ENCODE measurements around the gene FAM124B.
"Not testable (repeated sequence)": the region's sequence is repeated elsewhere in the genome, so short reads cannot be mapped to it uniquely, and the experiment has no call there.

FAM124B gene

GRCh38 chr2:224392545-224392944 lies 9.4 kb downstream of the FAM124B start:
- in situ Hi-C loops (cut with HindIII; ENCODE audit: low pct_ligation_motif_present, low pct_unique_long_range_greater_than_20kb, low sequenced_read_pairs), result no loop called here
- no peak for DNase-seq

- no peak for DNase-seq
- in situ Hi-C loops (cut with HindIII; ENCODE audit: low pct_ligation_motif_present, low pct_unique_long_range_greater_than_20kb, low sequenced_read_pairs), result no loop called here
Measured at GRCh38 chr2:224389317-224389716, 12.6 kb downstream of the FAM124B start.

GRCh38 chr2:224386876-224387275 lies 15.0 kb downstream of the FAM124B start:
- in situ Hi-C loops (cut with HindIII; ENCODE audit: low pct_ligation_motif_present, low pct_unique_long_range_greater_than_20kb, low sequenced_read_pairs), result no loop called here
- DNase-seq, result no peak

GRCh38 chr2:224382973-224383555 lies 18.8 kb downstream of the FAM124B start:
- in situ Hi-C loops (cut with HindIII; ENCODE audit: low pct_ligation_motif_present, low pct_unique_long_range_greater_than_20kb, low sequenced_read_pairs), result no loop called here
- no peak for DNase-seq

- in situ Hi-C loops (cut with HindIII; ENCODE audit: low pct_ligation_motif_present, low pct_unique_long_range_greater_than_20kb, low sequenced_read_pairs); DNase-seq: not testable (repeated sequence)
Measured at GRCh38 chr2:224382280-224382647, 19.6 kb downstream of the FAM124B start.

GRCh38 chr2:224381521-224382279 lies 20.2 kb downstream of the FAM124B start:
- DNase-seq, result no peak
- in situ Hi-C loops (cut with HindIII; ENCODE audit: low pct_ligation_motif_present, low pct_unique_long_range_greater_than_20kb, low sequenced_read_pairs), result no loop called here

GRCh38 chr2:224379986-224380385 lies 21.9 kb downstream of the FAM124B start:
- in situ Hi-C loops (cut with HindIII; ENCODE audit: low pct_ligation_motif_present, low pct_unique_long_range_greater_than_20kb, low sequenced_read_pairs), result no loop called here
- DNase-seq, result no peak

- in situ Hi-C loops (cut with HindIII; ENCODE audit: low pct_ligation_motif_present, low pct_unique_long_range_greater_than_20kb, low sequenced_read_pairs), result no loop called here
- no peak for DNase-seq
Measured at GRCh38 chr2:224379172-224379571, 22.7 kb downstream of the FAM124B start.

- no peak for DNase-seq
- in situ Hi-C loops (cut with HindIII; ENCODE audit: low pct_ligation_motif_present, low pct_unique_long_range_greater_than_20kb, low sequenced_read_pairs), result no loop called here
Measured at GRCh38 chr2:224378701-224379097, 23.2 kb downstream of the FAM124B start.

- in situ Hi-C loops (cut with HindIII; ENCODE audit: low pct_ligation_motif_present, low pct_unique_long_range_greater_than_20kb, low sequenced_read_pairs), result no loop called here
- DNase-seq, result no peak
Measured at GRCh38 chr2:224377751-224378700, 23.9 kb downstream of the FAM124B start.

GRCh38 chr2:224372641-224373040 lies 29.3 kb downstream of the FAM124B start:
- DNase-seq, result no peak
- in situ Hi-C loops (cut with HindIII; ENCODE audit: low pct_ligation_motif_present, low pct_unique_long_range_greater_than_20kb, low sequenced_read_pairs), result no loop called here

- in situ Hi-C loops (cut with HindIII; ENCODE audit: low pct_ligation_motif_present, low pct_unique_long_range_greater_than_20kb, low sequenced_read_pairs), result no loop called here
- peak; percentile 57 for DNase-seq
Measured at GRCh38 chr2:224369028-224369632, 32.8 kb downstream of the FAM124B start.

- DNase-seq, result no peak
- in situ Hi-C loops (cut with HindIII; ENCODE audit: low pct_ligation_motif_present, low pct_unique_long_range_greater_than_20kb, low sequenced_read_pairs), result no loop called here
Measured at GRCh38 chr2:224366267-224366844, 35.6 kb downstream of the FAM124B start.

GRCh38 chr2:224365331-224365730 lies 36.6 kb downstream of the FAM124B start:
- DNase-seq, result no peak
- in situ Hi-C loops (cut with HindIII; ENCODE audit: low pct_ligation_motif_present, low pct_unique_long_range_greater_than_20kb, low sequenced_read_pairs), result no loop called here

GRCh38 chr2:224363281-224363680 lies 38.6 kb downstream of the FAM124B start:
- in situ Hi-C loops (cut with HindIII; ENCODE audit: low pct_ligation_motif_present, low pct_unique_long_range_greater_than_20kb, low sequenced_read_pairs), result no loop called here
- no peak for DNase-seq

- in situ Hi-C loops (cut with HindIII; ENCODE audit: low pct_ligation_motif_present, low pct_unique_long_range_greater_than_20kb, low sequenced_read_pairs), result no loop called here
- DNase-seq, result no peak
Measured at GRCh38 chr2:224362094-224362493, 39.8 kb downstream of the FAM124B start.

GRCh38 chr2:224360801-224361251 lies 41.1 kb downstream of the FAM124B start:
- DNase-seq, result no peak
- in situ Hi-C loops (cut with HindIII; ENCODE audit: low pct_ligation_motif_present, low pct_unique_long_range_greater_than_20kb, low sequenced_read_pairs), result no loop called here

- in situ Hi-C loops (cut with HindIII; ENCODE audit: low pct_ligation_motif_present, low pct_unique_long_range_greater_than_20kb, low sequenced_read_pairs), result no loop called here
- peak; percentile 39 for DNase-seq
Measured at GRCh38 chr2:224359569-224359968, 42.3 kb downstream of the FAM124B start.

Measured in ACHN (cell line).